ENCODE measurements around the gene NUDC. TPM values are rescaled to one million over a fixed set of nuclear protein-coding genes. Genes with fewer than 3 reads are reported as not detected.

Gene NUDC
- total and polyA plus RNA-seq, 2 of the 13 experiments (the other 11 are each of a cell fraction or from before 2014, with no cell fraction given), result 34.7 to 104 TPM

GRCh38 chr1:26932531-26932930, 11.0 kb downstream of the NUDC start:
- Histone ChIP-seq H3K27me3 (ENCODE audit: control insufficient read depth in 1 of 2, insufficient read depth in 2 of 2, low read length in 2 of 2) (no peaks in the 10 kb centered on the region), H3K36me3 (replicated peaks in 1 of 2; ENCODE audit: control insufficient read depth in 1 of 2, insufficient read depth in 2 of 2, low read length in 2 of 2) (peaks cover 15 to 56% of the 10 kb centered on the region in 2 experiments; a peak in 4 of 5 replicates), H2AFZ (ENCODE audit: low read length) (no peak overlapping the region), H3K4me1 (ENCODE audit: insufficient read depth, low read length) (peaks cover 14% of the 10 kb centered on the region), H3K9ac (ENCODE audit: insufficient read depth, low read depth, low read length) (no peak overlapping the region), H3K4me3 (replicated peaks in 1 of 3; ENCODE audit: insufficient read depth in 1 of 3, low read depth in 2 of 3, low read length in 3 of 3) (no peak overlapping the region), H3K27ac (ENCODE audit: extremely low read length, insufficient read depth, low read length) (no peak overlapping the region), H3K9me3 (ENCODE audit: low read length) (no peaks in the 10 kb centered on the region), H3K4me2 (ENCODE audit: low read depth, low read length) (no peak overlapping the region), H3K79me2 (ENCODE audit: insufficient read depth, low read length) (peaks cover 37% of the 10 kb centered on the region), H4K20me1 (ENCODE audit: insufficient read depth, low read length) (0 out of 2 replicates have a peak, but pooled peaks cover 3% of the 10 kb centered on the region)
- in situ Hi-C loops (cut with HindIII; ENCODE audit: extremely low pct_ligation_motif_present, low pct_unique_long_range_greater_than_20kb) (no loop called here), intact Hi-C loops (cut with micrococcal nuclease; ENCODE audit: unreplicated experiment) (no loop called here)
- 92% methylated on average over 3 of the region's 3 CpGs for WGBS (ENCODE audit: low lambda C conversion rate)
- DNase-seq (ENCODE audit: low spot score), result no peak
- no TSS peak for BruUV-seq (replicated peaks)
- TF ChIP-seq ZMYM2 (CRISPR knock-in tag; IDR thresholded peaks at IDR 0.05) (no peak), RBM39 (IDR thresholded peaks at IDR 0.05; ENCODE audit: low read depth, low read length, poor library complexity, severe bottlenecking) (no peak), SPEN (CRISPR knock-in tag; IDR thresholded peaks at IDR 0.05; ENCODE audit: low read depth) (no peak), NR0B2 (CRISPR knock-in tag; IDR thresholded peaks at IDR 0.05) (no peak), REPIN1 (CRISPR knock-in tag; IDR thresholded peaks at IDR 0.05; ENCODE audit: borderline replicate concordance, low read depth) (no peak), EEA1 (CRISPR knock-in tag; IDR thresholded peaks at IDR 0.05; ENCODE audit: borderline replicate concordance) (no peak), HNRNPL (IDR thresholded peaks at IDR 0.05; ENCODE audit: low read depth, low read length) (no peak), GMEB1 (CRISPR knock-in tag; IDR thresholded peaks at IDR 0.05; ENCODE audit: borderline replicate concordance) (no peak), STAT5B (CRISPR knock-in tag; IDR thresholded peaks at IDR 0.05) (no peak), ZNF773 (CRISPR knock-in tag; IDR thresholded peaks at IDR 0.05; ENCODE audit: borderline replicate concordance) (no peak), ZNF496 (CRISPR knock-in tag; IDR thresholded peaks at IDR 0.05; ENCODE audit: insufficient replicate concordance) (no peak), DBP (CRISPR knock-in tag; IDR thresholded peaks at IDR 0.05; ENCODE audit: not compliant biosample characterization) (no peak), IKZF5 (CRISPR knock-in tag; IDR thresholded peaks at IDR 0.05) (no peak), CENPX (CRISPR knock-in tag; IDR thresholded peaks at IDR 0.05) (no peak), MEIS2 (CRISPR knock-in tag; IDR thresholded peaks at IDR 0.05) (no peak), ZKSCAN1 (IDR thresholded peaks at IDR 0.05; ENCODE audit: low read length) (no peak)
- CTCF ChIA-PET (ENCODE audit: low intra/inter-chr PET ratio, low total read pairs), result no interaction called here
- FAIRE-seq, result no peak
- no peak for ATAC-seq
- POLR2A ChIA-PET, result interaction anchor here (4.0 kb wide), 1 partner anchor 19 kb away, joined by 17 read pairs; the partner anchor contains the start of gene NR0B2

Data from HepG2 (cell line).